ENCODE data around the gene SLC25A3.

GRCh38 chr12:98587084-98587483, 6.4 kb upstream of the SLC25A3 start:
- TF ChIP-seq GABPA (IDR thresholded peaks at IDR 0.05 in 1 of 2, conservative IDR thresholded peaks at IDR 0.05 in 1 of 2) (no peak), TAF1 (conservative IDR thresholded peaks at IDR 0.05) (no peak)

All from liver (tissue), 2 donors.